DOHH2 (cell line): ENCODE results near the gene MRTFA.

Experiments used
- EZH2phosphoT487 ChIP-seq: fragments of 200-600 bp; sonication (generic); IDR thresholded peaks from 2 replicates; pipeline ENCODE4 v1.6.1; 2017; ENCODE audit warnings: borderline replicate concordance, mild to moderate bottlenecking, antibody characterized with exemption, low read length, moderate library complexity, mixed read lengths
- TF ChIP-seq, protein P1 (sequence below): fragments of 200-600 bp; sonication (generic); IDR thresholded peaks from one replicate; pipeline ENCODE4 v1.5.1; 2014; ENCODE audit warnings: antibody characterized with exemption, mild to moderate bottlenecking, low read depth, low read length; ENCODE audit not compliant: poor library complexity, severe bottlenecking

- TF ChIP-seq, protein P1, sequence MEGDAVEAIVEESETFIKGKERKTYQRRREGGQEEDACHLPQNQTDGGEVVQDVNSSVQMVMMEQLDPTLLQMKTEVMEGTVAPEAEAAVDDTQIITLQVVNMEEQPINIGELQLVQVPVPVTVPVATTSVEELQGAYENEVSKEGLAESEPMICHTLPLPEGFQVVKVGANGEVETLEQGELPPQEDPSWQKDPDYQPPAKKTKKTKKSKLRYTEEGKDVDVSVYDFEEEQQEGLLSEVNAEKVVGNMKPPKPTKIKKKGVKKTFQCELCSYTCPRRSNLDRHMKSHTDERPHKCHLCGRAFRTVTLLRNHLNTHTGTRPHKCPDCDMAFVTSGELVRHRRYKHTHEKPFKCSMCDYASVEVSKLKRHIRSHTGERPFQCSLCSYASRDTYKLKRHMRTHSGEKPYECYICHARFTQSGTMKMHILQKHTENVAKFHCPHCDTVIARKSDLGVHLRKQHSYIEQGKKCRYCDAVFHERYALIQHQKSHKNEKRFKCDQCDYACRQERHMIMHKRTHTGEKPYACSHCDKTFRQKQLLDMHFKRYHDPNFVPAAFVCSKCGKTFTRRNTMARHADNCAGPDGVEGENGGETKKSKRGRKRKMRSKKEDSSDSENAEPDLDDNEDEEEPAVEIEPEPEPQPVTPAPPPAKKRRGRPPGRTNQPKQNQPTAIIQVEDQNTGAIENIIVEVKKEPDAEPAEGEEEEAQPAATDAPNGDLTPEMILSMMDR, result no peak
- no peak for TF ChIP-seq EZH2phosphoT487
Measured at GRCh38 chr22:40673017-40673416, 36.5 kb upstream of the MRTFA start.
